ENCODE results near the gene TTC5. TPM values are rescaled to one million over a fixed set of nuclear protein-coding genes. Genes with fewer than 3 reads are reported as not detected.
"Not testable (repeated sequence)": the region's sequence is repeated elsewhere in the genome, so short reads cannot be mapped to it uniquely, and the experiment has no call there.

Gene TTC5, protein sequence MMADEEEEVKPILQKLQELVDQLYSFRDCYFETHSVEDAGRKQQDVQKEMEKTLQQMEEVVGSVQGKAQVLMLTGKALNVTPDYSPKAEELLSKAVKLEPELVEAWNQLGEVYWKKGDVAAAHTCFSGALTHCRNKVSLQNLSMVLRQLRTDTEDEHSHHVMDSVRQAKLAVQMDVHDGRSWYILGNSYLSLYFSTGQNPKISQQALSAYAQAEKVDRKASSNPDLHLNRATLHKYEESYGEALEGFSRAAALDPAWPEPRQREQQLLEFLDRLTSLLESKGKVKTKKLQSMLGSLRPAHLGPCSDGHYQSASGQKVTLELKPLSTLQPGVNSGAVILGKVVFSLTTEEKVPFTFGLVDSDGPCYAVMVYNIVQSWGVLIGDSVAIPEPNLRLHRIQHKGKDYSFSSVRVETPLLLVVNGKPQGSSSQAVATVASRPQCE
- total RNA-seq = 10 to 100 TPM in 1 of 2 donors, 1 to 10 TPM in 1; 9.6 to 11.1 TPM
- long read RNA-seq, full-length matches to known transcripts = 12 of 14 reads
- long read RNA-seq, partial matches to known transcripts = 1 of 14 reads
- long read RNA-seq, other reads (novel, unspliced or antisense) = 1 of 14 reads

- DNase-seq = peak; percentile 75 to 87
- intact Hi-C loops (cut with DNase I, micrococcal nuclease) = no loop called here
- peak; percentile 97 for ATAC-seq
Observed at GRCh38 chr14:20305265-20306078, at the start of gene TTC5. TSS of gene TTC5 (minus strand) at chr14:20305951. CDS start at chr14:20305937, 14 bp downstream.

DNA sequence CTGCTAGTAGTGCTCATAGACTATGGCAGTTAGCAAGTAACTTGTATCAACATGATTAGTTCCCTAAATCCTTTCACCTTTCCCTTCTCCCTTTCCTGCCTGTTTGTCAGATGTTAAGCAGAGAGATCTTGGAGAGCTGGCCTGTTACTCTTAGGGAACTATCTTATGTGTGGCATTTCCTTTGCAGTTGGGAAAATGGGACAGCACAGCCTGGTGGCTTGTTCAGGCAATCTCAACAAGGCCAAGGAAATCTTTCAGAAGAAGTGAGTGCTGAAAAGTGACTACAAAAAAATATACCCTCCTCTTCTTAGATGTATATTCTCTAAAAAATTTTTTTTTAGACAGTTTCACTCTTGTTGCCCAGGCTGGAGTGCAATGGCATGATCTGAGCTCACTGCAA is 45.1 kb upstream of the TTC5 start:
- DNase-seq (no peak), ATAC-seq (peak; percentile 33)
- intact Hi-C loops (cut with DNase I, micrococcal nuclease) = no loop called here

- ATAC-seq (no peak), DNase-seq (no peak)
- intact Hi-C loops (cut with DNase I, micrococcal nuclease) = no loop called here
Observed at GRCh38 chr14:20350282-20350681, 44.5 kb upstream of the TTC5 start.

DNA sequence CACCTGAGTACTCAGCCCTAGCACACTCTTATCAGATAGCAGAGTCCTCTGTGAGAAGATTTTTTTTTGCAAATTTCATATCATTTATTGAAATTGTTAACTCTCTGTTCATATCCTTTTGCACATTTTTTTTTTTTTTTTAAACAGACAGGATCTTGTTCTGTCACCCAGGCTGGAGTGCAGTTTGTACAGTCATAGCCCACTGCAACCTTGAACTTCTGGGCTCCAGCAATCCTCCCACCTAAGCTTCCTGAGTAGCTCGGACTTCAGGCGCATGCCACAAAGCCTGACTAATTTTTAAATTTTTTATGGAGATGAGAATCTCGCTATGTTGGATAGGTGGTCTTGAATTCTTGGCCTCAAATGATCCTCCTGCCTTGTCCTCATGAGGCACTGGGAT is 42.0 kb upstream of the TTC5 start:
- no peak for DNase-seq
- ATAC-seq = no peak
- intact Hi-C loops (cut with DNase I, micrococcal nuclease) = loop anchor here in 1 of 2 donors (10.0 kb wide), 1 partner anchor 107 kb away; the partner anchor contains the start of genes APEX1 and OSGEP

GRCh38 chr14:20346713-20347112 is 41.0 kb upstream of the TTC5 start:
- intact Hi-C loops (cut with DNase I, micrococcal nuclease) = loop anchor here in 1 of 2 donors (10.0 kb wide), 1 partner anchor 108 kb away; the partner anchor contains the start of genes APEX1 and OSGEP
- DNase-seq = no peak
- ATAC-seq = no peak

- intact Hi-C loops (cut with DNase I, micrococcal nuclease) = loop anchor here in 1 of 2 donors (10.0 kb wide), 1 partner anchor 109 kb away; the partner anchor contains the start of genes APEX1 and OSGEP
- ATAC-seq = no peak
- no peak for DNase-seq
Observed at GRCh38 chr14:20345366-20345765, 39.6 kb upstream of the TTC5 start.

DNA sequence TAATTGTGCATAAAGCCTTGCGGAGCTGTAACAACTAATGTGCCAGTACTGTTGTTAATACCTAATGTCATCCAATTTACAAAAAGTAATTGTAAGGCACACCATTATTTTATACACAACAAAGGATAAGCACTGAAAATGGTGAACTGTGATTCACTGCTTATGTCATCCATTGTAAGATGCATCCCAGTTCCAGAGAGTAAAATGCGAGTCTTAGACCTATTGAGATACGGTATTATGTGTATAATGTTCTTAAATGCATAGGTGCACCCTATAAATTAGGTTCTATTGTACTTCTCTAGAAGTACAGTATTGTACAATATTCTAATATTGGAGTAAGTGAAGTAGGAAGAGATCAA is 38.1 kb upstream of the TTC5 start:
- DNase-seq = no peak
- ATAC-seq = no peak
- intact Hi-C loops (cut with DNase I, micrococcal nuclease) = loop anchor here in 1 of 2 donors (5.0 to 10.0 kb wide), 2 partner anchors 111 to 338 kb away; partner anchors contain the start of genes APEX1, OSGEP and RNASE4

GRCh38 chr14:20343092-20343861 is 37.5 kb upstream of the TTC5 start, which contains the start of gene PARP2:
TSS of gene PARP2 (plus strand) at chr14:20343635. CDS start at chr14:20343642, 7 bp downstream.
- intact Hi-C loops (cut with DNase I, micrococcal nuclease) = loop anchor here in 1 of 2 donors (5.0 to 10.0 kb wide), 2 partner anchors 112 to 339 kb away; partner anchors contain the start of genes APEX1, OSGEP and RNASE4
- ATAC-seq = peak; percentile 91

GRCh38 chr14:20341646-20342045 is 35.9 kb upstream of the TTC5 start:
- ATAC-seq = no peak
- DNase-seq = no peak
- intact Hi-C loops (cut with DNase I, micrococcal nuclease) = loop anchor here in 1 of 2 donors (5.0 to 10.0 kb wide), 2 partner anchors 113 to 341 kb away; partner anchors contain the start of genes APEX1, OSGEP and RNASE4

More at GRCh38 chr14:20343092-20343861, 37.5 kb upstream of the TTC5 start, which contains the start of gene PARP2:
- peak; percentile 95 to 98 for DNase-seq

DNA sequence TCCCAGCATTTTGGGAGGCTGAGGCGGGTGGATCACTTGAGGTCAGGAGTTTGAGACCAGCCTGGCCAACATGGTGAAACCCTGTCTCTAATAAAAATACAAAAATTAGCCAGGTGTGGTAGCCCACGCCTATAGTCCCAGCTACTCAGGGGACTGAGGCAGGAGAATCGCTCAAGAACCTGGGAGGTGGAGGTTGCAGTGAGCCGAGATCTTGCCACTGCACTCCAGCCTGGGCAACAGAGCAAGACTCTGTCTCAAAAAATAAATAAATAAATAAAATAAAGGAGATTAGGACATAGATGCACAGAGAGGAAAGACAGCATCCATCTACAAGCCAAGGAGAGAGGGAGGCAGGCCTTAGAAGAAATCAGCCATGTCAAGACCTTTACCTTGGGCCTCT is 35.3 kb upstream of the TTC5 start:
- DNase-seq = not testable (repeated sequence)
- intact Hi-C loops (cut with DNase I, micrococcal nuclease) = loop anchor here in 1 of 2 donors (5.0 to 10.0 kb wide), 2 partner anchors 114 to 341 kb away; partner anchors contain the start of genes APEX1, OSGEP and RNASE4

GRCh38 chr14:20334017-20334416 is 28.3 kb upstream of the TTC5 start:
- intact Hi-C loops (cut with DNase I, micrococcal nuclease) = no loop called here
- ATAC-seq (no peak), DNase-seq (no peak)

More for the DNA sequence above, 35.3 kb upstream of the TTC5 start:
- ATAC-seq = not testable (repeated sequence)

DNA sequence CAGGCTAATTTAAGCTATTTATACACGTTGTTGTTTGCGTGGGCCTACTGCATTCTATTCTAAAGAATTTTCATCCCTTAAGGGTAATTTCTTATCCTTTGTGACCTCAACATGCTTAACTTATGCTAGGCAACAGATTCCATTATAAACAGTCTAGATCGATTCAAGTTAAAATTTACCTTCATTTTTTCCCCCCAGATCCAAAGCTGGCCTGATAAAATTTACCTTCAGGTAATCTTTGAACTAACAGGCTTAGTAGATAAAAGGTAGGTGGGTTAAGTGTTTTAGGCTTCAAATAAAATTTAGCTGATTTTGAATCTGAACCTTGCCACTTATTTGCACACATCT is 27.7 kb upstream of the TTC5 start:
- intact Hi-C loops (cut with DNase I, micrococcal nuclease) = no loop called here
- ATAC-seq = no peak

GRCh38 chr14:20332788-20333493 is 27.2 kb upstream of the TTC5 start, which contains the start of gene CCNB1IP1:
TSS of gene CCNB1IP1 (minus strand) at chr14:20333279. CDS start at chr14:20316523, 16,756 bp downstream.
- intact Hi-C loops (cut with DNase I, micrococcal nuclease) = no loop called here
- DNase-seq (peak; percentile 55 to 67), ATAC-seq (peak; percentile 98)

More for the DNA sequence above, 27.7 kb upstream of the TTC5 start:
- DNase-seq = no peak

- peak in 1 of 2 donors; percentile 28 for DNase-seq
- intact Hi-C loops (cut with DNase I, micrococcal nuclease) = no loop called here
- peak; percentile 70 for ATAC-seq
Observed at GRCh38 chr14:20332431-20332787, 26.7 kb upstream of the TTC5 start.

DNA sequence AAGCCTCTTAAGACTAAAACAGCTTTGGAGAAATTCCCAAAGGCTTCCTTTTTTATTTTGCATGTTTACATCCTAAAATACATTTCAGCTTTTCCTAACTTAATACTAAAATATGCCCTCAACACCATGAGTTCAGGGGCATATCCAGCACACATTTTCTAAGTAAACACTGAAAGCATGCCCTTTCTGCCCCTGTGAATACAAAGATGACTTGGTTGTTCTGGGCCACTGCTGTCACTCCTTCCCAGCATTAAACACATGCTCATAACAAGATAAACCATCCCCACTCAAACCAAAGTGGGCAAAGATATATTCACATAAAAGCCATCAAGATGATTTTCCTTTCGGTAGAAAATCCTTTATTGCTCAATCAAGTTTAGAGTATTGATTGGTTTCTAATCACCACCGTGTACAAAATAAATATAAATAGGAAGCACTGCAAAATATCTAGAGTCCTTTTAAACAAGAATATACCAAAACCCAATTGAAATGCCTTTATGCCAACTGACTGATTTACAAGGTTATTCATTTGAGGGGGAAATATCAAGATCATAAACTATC is 25.4 kb upstream of the TTC5 start:
- ATAC-seq = no peak
- intact Hi-C loops (cut with DNase I, micrococcal nuclease) = no loop called here
- DNase-seq = no peak

DNA sequence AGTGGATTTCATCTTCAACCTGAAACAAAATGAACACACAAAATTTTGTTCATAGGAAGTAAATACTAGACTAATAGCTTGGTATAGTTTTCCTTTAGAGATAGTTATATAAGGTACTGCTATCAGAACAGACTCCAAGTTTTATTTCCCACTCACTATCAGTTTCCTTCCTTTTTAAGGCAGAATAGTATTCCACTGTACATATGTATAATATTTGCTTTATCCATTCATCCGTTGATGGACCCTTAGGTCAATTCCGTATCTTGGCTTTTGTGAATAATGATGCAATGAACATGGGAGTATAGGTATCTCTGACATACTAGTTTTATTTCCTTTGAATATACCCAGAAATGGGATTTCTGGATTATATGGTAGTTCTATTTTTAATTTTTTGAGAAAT is 23.6 kb upstream of the TTC5 start:
- ATAC-seq (no peak), DNase-seq (no peak)
- intact Hi-C loops (cut with DNase I, micrococcal nuclease) = loop anchor here in 1 of 2 donors (5.0 kb wide), 1 partner anchor 278 kb away; no protein-coding TSS in a partner anchor

DNA sequence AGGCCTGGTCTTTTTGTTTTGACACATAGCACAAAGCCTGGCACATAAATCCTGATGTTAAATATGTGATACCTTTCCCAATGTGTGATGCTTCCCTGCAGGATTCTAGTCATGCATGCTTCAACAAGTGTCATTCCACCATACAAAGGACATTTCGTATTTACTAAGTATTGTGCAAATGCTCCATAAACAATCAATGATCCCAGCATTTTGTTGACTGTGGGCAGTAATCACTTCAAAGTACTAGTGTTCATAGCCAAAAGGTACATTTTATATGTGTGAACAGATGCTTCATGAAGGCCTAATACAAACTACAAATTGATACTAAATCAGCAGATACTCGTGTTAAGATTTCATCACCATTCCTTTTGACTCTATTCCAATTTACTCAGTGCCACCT is 23.0 kb upstream of the TTC5 start:
- no peak for ATAC-seq
- DNase-seq = no peak
- intact Hi-C loops (cut with DNase I, micrococcal nuclease) = loop anchor here in 1 of 2 donors (5.0 kb wide), 1 partner anchor 279 kb away; no protein-coding TSS in a partner anchor
